ENCODE data around the gene UCK2.
"Not testable (repeated sequence)": the region's sequence is repeated elsewhere in the genome, so short reads cannot be mapped to it uniquely, and the experiment has no call there.

UCK2 gene

DNA sequence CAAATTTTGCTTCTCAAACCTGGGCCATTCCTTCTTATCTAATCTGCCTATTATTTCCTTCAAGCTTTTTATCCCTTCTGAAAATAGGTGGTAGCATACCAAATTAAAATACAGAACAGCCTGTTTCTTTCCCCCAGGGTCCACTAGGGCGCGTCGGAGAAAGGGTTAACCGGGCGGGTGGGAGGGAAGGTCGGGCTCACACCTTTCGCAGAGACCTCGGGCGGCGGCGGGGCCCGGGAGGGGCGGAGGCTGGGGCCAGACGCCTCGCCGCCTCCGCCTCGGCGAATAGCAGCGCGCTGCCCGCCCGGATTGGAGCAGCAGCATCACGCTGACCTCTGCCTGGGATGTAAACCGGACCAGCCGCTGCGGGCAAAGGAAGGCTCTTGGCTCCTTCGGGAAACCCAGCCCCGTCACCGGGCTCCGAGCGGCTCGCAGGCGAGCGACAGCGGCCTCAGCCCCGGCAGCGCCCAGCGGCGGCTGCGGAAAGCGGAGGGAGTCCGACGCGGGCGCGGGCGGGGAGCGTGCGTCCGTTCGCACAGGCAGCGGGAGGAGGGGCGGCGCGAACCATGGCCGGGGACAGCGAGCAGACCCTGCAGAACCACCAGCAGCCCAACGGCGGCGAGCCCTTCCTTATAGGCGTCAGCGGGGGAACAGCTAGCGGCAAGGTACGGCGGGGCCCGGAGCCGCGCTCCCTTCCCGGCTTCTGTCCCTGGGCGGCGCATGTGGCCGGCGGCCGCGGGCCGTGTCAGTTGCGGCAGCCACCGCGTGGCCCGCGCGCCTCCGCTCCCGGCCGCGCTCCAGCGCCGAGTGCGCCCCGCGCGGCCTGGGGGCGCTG lies at the start of gene UCK2:
Gene UCK2 (plus strand): TSS at position 347 of the 835 bp plus-strand sequence. CDS start 220 bp downstream, at position 567.
- DNase-seq = peak; percentile 65 to 76

DNA sequence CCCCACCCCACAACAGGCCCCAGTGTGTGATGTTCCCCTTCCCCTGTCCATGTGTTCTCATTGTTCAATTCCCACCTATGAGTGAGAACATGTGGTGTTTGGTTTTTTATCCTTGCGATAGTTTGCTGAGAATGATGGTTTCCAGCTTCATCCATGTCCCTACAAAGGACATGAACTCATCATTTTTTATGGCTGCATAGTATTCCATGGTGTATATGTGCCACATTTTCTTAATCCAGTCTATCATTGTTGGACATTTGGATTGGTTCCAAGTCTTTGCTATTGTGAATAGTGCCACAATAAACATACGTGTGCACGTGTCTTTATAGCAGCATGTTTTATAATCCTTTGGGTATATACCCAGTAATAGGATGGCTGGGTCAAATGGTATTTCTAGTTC lies 49.2 kb upstream of the UCK2 start:
- DNase-seq = not testable (repeated sequence)

DNA sequence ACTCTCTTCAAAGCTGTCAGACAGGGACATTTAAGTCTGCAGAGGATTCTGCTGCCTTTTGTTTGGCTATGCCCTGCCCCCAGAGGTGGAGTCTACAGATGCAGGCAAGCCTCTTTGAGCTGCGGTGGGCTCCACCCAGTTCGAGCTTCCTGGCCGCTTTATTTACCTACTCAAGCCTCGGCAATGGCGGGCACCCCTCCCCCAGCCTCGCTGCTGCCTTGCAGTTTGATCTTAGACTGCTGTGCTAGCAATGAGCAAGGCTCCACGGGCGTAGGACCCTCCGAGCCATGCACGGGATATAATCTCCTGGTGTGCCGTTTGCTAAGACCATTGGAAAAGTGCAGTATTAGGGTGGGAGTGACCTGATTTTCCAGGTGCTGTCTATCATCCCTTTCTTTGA lies 43.9 kb upstream of the UCK2 start:
- not testable (repeated sequence) for DNase-seq

DNA sequence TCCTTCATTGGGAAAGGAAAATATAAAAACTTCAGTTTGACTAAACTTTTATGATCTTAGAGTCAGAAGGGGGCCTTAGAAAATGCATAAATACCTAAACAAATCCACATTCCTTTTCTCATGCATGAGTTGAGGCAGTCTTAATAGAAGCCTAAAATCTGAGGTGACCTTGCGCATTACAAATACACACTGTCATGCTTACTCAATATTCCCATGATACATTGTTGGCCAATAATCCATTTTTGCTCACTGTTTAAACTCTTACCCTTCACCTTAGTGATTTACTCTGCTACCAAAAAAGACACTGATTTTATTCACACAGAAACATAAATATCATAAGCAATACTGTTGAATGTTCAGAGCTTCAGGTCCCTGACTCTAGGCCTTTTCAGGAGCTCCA lies 39.7 kb upstream of the UCK2 start:
- no peak for DNase-seq

DNA sequence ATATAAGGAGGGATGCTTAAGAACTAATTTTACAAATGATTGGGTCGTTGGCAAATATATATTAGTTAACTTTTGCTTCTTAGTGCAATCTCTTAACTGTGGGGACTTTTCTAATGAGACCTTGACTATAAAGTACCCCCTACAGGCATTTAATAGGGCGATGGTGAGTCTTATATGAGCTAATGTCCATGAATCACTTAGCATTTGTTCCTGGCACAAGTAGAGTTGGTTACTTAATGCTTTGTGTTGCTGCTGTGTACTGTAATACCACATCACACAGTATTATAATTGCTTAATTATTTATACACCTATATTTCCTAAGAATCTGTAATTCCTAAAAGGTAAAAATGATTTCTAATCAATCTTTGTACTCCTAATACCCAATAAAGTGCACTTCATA lies 33.5 kb upstream of the UCK2 start:
- DNase-seq = no peak

DNA sequence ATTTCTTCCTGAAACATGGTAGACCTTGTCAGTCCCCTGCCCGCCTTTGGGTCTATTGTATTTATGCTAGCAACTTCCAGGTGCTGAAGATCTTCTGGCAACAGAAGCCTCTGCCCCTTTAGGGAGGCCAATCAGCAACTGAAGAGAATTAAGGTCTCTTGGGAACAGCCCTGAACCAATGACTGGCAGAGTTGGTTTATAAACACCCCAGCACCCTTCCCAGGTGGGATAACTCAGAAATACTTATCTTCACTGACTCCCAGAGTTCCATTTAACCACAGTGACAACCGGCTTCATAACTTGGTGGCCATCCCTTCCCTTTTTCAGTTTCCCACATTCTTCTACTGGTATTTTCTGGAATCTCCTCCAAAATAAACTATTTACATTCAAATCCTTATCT lies 31.5 kb upstream of the UCK2 start:
- DNase-seq = no peak

DNA sequence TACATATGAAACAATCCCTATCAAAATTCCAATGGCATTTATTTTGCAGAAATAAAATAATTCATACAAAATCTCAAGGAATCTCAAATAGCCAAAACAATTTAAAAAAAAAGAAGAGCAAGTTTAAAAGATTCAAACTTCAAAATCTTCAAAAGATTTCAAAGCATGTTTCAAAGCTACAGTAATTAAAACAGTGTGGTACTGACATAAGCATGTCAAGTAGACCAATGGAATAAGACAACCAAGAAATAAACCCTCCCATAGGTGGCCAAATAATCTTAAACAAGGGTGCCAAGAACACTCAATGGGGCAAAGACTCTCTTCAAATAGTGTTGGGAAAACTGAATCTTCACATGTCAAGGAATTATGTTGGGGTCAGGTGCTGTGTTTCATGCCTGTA lies 28.0 kb upstream of the UCK2 start:
- DNase-seq = no peak

DNA sequence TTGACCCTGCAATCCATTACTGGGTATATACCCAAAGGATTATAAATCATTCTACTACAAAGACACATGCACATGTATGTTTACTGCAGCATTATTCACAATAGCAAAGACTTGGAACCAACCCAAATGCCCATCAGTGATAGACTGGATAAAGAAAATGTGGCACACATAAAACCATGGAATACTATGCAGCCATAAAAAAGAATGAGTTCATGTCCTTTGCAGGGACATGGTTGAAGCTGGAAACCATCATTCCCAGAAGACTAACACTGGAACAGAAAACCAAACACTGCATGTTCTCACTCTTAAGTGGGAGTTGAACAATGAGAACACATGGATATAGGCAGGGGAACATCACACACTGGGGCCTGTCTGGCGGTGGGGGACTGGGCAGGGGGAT lies 22.9 kb upstream of the UCK2 start:
- not testable (repeated sequence) for DNase-seq

DNA sequence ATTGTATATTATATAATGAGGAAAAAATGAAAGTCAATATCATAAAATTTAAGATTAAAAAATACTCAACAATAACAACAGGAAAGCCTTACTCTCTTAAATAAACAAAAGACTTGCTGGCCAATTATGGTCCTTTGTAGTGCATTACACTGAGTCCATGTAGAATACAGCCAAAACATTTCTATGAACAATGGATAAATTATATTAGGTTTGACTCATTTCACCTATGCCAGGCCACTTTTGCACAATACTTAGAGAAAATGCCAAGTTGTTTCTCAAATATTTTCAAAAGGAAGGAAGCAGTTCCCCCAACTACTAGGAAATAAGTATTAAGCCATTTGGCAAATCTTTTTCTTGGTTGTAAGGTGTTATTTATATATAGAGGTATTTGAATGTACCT lies 19.8 kb upstream of the UCK2 start:
- no peak for DNase-seq

DNA sequence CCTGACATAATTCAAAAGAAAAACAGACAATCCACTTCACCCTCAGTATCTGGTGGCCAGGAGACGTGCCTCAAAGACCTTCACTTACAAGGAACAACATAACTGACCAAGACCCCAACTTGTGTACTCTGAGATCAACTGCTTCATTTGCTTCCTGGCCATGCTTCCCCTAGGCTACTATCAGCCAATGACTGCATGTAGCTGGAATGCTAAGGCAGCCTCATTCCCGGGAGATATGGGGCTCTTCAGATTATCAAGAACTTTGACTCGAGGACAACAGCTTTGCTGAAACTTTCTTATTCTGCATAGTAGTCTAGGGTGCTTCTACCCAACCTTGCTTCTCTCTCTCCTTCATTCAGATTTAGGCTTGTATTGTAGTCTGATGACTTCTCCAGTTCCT lies 11.7 kb upstream of the UCK2 start:
- DNase-seq = no peak

DNA sequence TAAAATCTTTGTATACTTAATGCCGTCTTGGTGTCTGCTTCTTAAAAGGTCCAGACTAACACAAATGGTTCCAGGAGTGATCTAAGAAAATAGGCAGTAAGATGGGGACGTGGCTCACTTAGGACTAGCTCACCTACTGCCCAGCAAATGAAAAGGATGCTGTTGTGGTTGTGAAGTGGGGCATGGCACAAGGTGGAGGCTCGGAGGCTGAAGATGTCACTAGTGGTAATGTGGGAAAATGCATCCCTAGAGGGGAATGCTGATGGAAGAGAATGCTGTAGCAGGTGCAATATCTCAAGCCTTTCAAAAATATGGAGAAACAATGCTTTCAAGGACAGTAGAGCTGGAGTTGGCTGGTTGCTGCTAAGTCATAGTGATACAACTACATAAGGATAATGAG lies 11.3 kb upstream of the UCK2 start:
- DNase-seq = no peak

DNA sequence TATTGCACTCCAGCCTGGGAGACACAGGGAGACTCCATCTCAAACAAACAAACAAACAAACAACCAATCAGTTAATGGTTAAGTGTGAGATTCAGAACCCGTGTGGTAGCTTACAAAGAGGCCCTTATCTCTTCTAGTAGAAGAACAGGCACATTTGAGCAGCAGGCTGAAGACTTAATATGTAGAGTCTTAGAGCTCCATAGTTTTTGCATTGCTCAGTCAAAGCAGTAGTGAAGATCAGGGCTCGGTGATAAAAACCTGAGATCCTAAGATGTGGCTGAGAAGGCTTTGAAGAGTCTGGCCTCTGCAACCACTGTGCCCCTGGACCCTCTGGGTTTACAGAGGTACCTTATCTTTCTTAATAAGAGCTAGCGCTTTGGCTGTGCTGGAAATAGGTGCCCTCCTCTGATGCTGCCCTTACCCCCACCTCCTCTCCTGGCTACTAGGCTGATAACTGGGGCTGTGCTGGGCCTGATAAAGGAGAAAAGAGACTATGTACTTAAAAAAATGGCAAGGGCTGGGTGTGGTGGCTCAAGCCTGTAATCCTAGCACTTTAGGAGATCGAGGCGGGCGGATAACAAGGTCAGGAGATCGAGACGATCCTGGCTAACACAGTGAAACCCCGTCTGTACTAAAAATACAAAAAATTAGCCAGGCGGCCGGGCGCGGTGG lies 10.5 kb upstream of the UCK2 start:
- no peak for DNase-seq

DNA sequence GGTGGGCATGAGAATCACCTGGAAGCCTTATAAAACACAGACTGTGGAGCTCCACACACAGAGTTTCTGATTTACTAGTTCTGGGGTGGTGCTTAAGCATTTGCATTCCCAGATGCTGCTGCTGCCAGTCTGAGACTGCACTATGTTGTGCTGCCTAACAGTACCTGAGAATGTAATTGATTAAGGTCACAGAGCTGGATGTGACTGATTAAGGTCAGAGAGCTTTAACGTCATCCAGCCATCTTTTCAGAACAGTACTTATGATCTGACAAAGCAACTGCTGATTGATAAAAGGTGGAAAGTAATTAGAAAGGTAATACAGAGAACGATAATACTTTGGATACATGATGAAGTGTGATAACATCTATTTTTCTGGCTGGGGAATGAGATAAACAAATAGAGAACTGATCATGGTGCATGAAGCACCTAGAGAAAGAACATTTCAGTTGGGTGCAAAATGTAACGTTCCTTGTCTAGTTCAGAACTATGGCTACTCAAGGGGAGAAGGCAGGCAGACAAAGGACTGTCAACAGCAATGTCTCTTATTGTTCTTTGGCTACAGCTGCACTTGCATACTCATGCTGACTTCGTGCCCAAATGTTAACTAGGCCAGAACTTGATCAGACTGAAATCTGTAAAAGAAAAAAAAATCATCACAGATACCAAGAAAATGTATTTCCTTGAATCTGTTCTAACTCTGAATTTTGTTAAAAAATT lies 3.7 kb upstream of the UCK2 start:
- no peak for DNase-seq

DNA sequence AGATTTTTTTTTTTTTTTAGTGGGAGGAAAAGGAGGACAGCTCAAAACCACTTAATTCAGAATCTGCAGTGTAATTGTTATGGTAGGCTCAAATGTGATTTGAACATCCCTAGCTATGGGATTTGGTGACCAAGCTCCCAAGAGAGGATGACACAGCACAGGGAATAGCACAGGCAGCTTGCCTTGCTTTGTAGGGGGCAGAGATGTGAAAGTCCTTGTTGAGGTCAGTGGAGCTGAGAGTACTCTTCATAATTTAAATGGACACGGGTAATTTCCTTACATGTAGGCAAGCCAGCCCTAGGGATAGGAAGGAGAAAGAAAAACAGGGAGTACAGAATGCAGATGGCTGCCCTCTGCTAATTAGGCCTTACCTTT lies 3.2 kb upstream of the UCK2 start:
- DNase-seq = no peak

DNA sequence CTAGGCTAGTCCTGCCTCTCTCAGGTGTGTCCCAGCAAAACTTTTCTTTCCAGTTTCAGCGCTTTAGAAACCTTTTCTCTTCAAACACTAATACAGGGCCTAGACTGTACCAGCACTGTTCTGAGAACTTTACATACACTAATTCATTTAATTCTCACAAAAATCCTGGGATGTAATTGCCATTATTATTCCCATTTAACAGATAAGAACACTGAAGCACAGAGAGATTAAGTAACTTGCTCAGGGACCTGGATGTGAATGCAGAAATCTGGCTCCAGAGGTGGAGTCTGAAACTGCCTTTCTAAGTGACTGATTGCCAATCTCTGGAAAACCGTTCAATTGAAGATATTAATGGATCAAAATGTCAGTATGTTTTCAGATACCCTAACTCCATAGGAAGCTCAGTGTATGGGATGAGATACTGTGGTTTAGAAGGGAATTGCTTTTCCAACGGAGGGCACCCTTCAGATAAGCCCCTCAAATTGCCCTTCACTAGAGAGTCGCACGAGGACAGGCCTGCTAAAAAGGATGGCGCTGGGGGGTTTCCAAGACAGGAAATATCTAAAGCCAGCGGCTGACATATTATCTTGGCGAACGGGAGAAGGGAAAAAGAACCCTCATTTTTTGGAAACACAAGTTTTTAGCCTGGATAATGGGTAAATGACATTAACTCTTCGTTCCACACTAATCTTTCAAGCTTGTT lies 698 bp upstream of the UCK2 start:
- no peak for DNase-seq

DNA sequence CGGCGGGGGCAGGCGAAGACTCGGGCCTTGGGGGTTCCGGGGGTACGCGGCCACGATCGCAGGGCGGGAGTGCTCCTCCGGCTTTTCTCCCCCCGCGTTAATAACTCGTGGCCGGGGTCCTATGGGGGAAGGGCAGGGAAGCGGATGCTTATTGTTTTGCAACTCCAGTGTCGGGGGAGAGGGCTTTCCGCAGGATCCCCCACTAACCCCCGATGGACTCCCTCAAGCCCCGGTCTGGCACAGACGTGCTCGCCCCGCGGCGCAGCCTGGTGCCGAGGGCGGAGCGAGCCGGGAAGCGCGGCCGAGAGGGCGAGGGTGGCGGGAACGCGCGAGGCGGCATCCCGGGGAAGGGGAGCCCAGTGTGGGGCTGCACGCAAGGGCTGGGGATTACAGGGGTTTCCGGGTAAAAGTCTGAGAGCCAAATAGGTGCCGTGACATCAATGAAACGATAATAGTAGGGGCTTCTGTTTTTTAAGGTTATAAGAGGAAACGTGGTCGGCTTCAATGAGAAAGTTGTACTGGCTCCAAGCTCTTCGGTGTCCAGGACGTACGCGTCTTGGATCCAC lies 772 bp downstream of the UCK2 start:
- peak; percentile 56 to 60 for DNase-seq

DNA sequence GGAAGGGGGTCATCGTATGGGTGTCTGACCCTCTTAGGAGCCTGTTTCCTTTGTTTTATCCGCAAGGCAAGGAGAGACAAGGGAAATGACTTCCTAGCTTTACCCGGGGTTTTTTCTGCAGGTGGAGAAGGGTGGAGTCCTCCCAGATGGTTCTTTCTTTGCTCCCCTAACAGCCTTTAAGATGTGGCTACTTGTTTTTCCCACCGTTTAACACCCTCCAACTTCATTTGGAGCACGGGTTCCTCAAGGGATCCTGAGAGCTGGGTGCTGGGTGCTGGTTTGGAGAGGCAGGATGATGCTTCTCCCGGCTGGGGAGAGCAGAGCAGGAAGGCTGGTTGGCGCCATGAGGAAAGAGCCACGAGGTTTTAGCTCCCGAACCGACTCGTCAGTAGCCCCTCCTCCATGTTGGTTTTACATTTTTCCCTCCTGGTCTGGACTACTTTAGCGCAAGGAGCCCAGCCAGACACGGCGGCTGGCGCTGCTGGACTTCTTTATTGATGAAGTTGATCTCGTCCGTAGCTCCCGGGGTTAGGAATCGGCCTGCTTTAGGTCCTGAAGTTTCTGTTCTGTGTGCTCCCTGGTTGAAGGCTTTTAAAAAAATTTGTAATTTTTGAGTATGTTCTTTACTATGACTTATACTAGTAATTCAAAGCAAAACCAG lies 1.4 kb downstream of the UCK2 start:
- DNase-seq = peak; percentile 45 to 57

DNA sequence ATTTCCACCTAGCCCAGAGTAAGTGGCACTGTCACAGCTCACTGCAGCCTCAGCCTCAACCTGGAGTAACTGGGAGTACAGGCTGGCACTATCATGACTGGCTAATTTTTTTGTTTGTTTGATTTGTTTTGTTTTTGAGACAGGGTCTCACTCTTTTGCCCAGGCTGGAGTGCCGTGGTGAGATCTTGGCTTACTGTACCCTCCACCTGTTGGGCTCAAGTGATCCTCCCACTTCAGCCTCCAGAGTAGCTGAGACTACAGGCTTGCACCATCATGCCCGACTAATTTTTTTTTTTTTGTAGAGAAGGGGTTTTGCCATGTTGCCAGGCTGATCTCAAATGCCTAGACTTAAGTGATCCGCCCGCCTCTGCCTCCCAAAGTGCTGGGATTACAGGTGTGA lies 2.5 kb downstream of the UCK2 start:
- DNase-seq = no peak

DNA sequence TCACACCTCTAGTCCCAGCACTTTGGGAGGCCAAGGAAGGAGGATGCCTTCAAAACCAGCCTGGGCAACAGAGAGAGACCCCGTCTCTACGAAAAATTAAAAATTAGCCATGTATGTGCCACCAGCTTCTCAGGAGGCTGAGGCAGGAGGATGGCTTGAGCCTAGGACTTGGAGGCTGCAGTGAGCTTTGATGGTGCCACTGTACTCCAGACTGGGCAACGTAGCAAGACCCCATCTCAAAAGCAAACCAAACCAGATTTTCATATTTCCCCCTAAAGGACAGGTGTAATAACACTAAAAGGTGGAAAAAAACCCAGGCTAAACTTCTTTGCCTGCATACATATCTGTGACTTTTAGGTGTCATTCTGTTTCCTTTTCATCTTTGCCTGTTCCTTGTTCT lies 3.7 kb downstream of the UCK2 start:
- DNase-seq = no peak

DNA sequence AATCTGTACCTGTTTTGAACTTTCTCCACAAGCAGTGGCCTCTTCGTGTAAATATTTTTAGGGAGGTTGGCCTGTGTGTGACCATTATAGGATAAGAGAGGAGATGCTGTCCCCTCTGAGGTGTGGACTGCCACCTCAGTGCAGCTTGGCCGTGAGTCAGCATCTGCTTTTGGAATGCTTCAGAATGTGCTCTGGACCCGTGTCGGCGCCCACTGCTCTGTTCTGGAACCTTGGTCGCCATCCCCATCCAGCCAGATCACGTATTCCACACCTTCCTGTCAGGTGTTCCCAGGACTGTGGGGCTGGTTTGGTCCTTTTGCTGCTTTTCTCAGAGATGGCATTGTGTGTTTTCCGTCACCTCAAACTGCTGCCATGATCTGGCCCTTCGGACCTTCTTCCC lies 5.5 kb downstream of the UCK2 start:
- DNase-seq = no peak

DNA sequence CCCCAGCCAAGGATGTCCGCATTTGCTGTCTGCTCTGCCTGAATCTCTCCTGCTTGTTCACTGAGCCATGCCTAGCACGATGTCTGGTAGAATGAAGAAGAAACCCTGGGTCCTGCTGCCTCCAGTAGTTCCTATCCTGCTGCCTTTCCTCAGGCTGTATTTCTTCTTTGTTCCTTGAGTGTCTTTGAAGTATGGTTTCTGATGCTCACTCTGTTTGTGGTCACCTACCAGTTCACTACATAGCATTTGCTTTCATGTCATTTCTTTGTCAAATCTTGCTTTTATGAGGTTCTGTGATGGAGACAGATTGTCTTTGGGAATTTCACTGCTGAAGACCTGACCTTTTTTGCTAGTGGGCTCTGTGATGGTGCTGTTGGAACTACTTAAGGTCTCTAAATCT lies 5.9 kb downstream of the UCK2 start:
- DNase-seq = peak in 1 of 2 experiments; percentile 12

DNA sequence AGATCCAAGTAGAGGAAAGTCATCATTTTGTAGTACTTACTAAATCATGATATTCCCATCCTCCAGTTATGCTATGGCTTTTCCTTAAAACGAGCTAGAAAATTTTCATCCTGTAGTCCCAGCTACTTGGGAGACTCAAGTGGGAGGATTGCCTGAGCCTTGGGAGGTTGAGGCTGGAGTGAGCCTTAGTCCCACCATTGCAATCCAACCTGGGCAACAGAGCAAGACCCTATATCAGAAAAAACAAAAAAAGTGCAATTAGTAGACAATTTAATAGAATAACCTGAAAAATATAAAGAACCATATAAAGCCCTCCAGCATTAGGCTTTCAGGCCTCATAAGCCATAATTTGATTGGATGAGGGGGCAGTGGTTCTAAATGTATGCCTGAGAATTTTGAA lies 6.8 kb downstream of the UCK2 start:
- no peak for DNase-seq

All from AML-193 (cell line).